ENCODE data around the gene RHOU. TPM values are rescaled to one million over a fixed set of nuclear protein-coding genes. Genes with fewer than 3 reads are reported as not detected.

The RHOU gene
- total RNA-seq, 1 experiment from 2014 or later, result 1.2 TPM

GRCh38 chr1:228750915-228751314 lies 15.6 kb downstream of the RHOU start:
- DNase-seq (ENCODE audit: low spot score), result no peak
- no TSS peak for BruUV-seq (replicated peaks)
- no peak for TF ChIP-seq EZH2 (IDR thresholded peaks at IDR 0.05; ENCODE audit: borderline replicate concordance, low read depth, low read length, poor library complexity, severe bottlenecking)
- no peak for TF ChIP-seq CTCF (conservative IDR thresholded peaks at IDR 0.05; ENCODE audit: low read depth, low read length)
- ChIA-PET CTCF (no interaction called here), POLR2A (ENCODE audit: low non-redundant PET) (no interaction called here)
- Histone ChIP-seq H3K9me3 (ENCODE audit: low read depth, low read length, poor library complexity, severe bottlenecking) (no peaks in the 10 kb centered on the region), H3K4me1 (ENCODE audit: insufficient read depth, low read length, poor library complexity, severe bottlenecking) (no peaks in the 10 kb centered on the region), H3K36me3 (ENCODE audit: insufficient read depth, low read length, poor library complexity, severe bottlenecking) (no peaks in the 10 kb centered on the region), H3K4me3 (ENCODE audit: low read depth, low read length, poor library complexity, severe bottlenecking) (no peak overlapping the region), H3K27ac (ENCODE audit: low read depth, low read length, poor library complexity, severe bottlenecking) (no peak overlapping the region), H3K27me3 (replicated peaks; ENCODE audit: insufficient read depth, low read depth, low read length, poor library complexity) (peaks cover 53% of the 10 kb centered on the region)
- intact Hi-C loops (cut with micrococcal nuclease; ENCODE audit: unreplicated experiment), result no loop called here

DNA sequence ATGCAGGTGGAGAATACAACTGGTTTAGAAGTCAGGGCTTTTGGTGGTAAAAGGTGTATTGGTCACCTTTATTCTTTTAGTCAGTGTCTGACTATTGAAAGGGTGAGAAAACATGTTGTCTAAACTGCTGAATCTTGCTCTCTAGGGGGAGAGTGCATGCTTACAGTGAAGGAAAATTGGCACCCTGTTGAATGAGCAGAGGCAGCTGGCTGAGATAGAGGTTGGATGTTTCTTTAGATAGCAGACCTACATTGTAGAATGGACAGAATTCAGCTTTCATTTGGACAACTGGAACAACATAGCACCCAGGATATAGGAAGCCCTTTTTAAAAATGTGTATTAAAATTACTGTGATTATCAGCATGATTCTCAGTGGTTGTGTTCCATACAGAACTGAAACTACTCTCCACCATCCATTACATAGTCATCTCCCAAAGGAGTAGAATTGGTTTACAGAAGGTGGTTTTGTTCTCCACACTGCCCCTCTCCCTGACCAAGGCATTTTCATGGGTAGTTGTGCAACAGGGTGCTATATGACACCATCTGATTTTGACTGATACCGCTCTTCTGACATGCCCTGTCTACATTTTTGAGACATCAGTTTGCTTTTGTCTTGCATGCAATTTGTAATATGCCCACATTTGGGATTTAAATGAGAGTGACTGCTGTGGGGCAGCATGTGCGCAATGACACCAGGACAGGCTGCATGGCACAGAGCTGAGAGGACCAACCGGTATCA lies 16.2 kb downstream of the RHOU start:
- CTCF ChIA-PET, result no interaction called here
- no peak for DNase-seq (ENCODE audit: low spot score)
- Histone ChIP-seq H3K36me3 (ENCODE audit: insufficient read depth, low read length, poor library complexity, severe bottlenecking) (no peaks in the 10 kb centered on the region), H3K9me3 (ENCODE audit: low read depth, low read length, poor library complexity, severe bottlenecking) (no peaks in the 10 kb centered on the region), H3K27me3 (replicated peaks; ENCODE audit: insufficient read depth, low read depth, low read length, poor library complexity) (peaks cover 58% of the 10 kb centered on the region), H3K4me1 (ENCODE audit: insufficient read depth, low read length, poor library complexity, severe bottlenecking) (no peaks in the 10 kb centered on the region), H3K4me3 (ENCODE audit: low read depth, low read length, poor library complexity, severe bottlenecking) (no peak overlapping the region), H3K27ac (ENCODE audit: low read depth, low read length, poor library complexity, severe bottlenecking) (no peak overlapping the region)
- no TSS peak for BruUV-seq (replicated peaks)
- intact Hi-C loops (cut with micrococcal nuclease; ENCODE audit: unreplicated experiment), result no loop called here
- POLR2A ChIA-PET (ENCODE audit: low non-redundant PET), result no interaction called here
- TF ChIP-seq CTCF (conservative IDR thresholded peaks at IDR 0.05; ENCODE audit: low read depth, low read length), result no peak
- no peak for TF ChIP-seq EZH2 (IDR thresholded peaks at IDR 0.05; ENCODE audit: borderline replicate concordance, low read depth, low read length, poor library complexity, severe bottlenecking)

GRCh38 chr1:228752258-228752657 lies 17.0 kb downstream of the RHOU start:
- no peak for TF ChIP-seq EZH2 (IDR thresholded peaks at IDR 0.05; ENCODE audit: borderline replicate concordance, low read depth, low read length, poor library complexity, severe bottlenecking)
- no peak for TF ChIP-seq CTCF (conservative IDR thresholded peaks at IDR 0.05; ENCODE audit: low read depth, low read length)
- ChIA-PET CTCF (no interaction called here), POLR2A (ENCODE audit: low non-redundant PET) (no interaction called here)
- Histone ChIP-seq H3K27ac (ENCODE audit: low read depth, low read length, poor library complexity, severe bottlenecking) (no peak overlapping the region), H3K9me3 (ENCODE audit: low read depth, low read length, poor library complexity, severe bottlenecking) (no peaks in the 10 kb centered on the region), H3K4me1 (ENCODE audit: insufficient read depth, low read length, poor library complexity, severe bottlenecking) (no peaks in the 10 kb centered on the region), H3K4me3 (ENCODE audit: low read depth, low read length, poor library complexity, severe bottlenecking) (no peak overlapping the region), H3K36me3 (ENCODE audit: insufficient read depth, low read length, poor library complexity, severe bottlenecking) (no peaks in the 10 kb centered on the region), H3K27me3 (replicated peaks; ENCODE audit: insufficient read depth, low read depth, low read length, poor library complexity) (peaks cover 64% of the 10 kb centered on the region)
- intact Hi-C loops (cut with micrococcal nuclease; ENCODE audit: unreplicated experiment), result no loop called here
- no peak for DNase-seq (ENCODE audit: low spot score)
- no TSS peak for BruUV-seq (replicated peaks)

Measured in A673 (cell line).